GM18502 (cell line): Measurements from ENCODE around the gene AP4M1.

ENCODE experiments used
- ATAC-seq: cut with Tn5 transposase; IDR thresholded peaks from one replicate; pipeline ENCODE4 v1.9.1; 2021; ENCODE audit warnings: mild to moderate bottlenecking; ENCODE audit not compliant: unreplicated experiment, poor library complexity

The AP4M1 gene

DNA sequence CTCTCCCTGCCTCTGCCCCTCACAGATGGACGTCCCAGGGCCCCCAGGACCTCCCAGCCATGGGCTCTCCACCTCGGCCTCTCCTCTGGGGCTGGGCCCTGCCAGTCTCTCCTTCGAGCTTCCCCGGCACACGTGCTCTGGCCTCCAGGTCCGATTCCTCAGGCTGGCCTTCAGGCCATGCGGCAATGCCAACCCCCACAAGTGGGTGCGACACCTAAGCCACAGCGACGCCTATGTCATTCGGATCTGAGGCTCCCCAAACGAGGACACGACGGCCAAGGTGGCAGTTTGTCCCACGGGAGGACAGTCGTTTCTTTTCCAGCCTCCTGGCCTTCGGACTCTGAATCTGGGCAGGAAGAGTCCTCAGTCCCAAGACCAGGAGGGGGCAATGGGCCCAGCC, 5.2 kb downstream of the AP4M1 start:
- no peak for ATAC-seq

DNA sequence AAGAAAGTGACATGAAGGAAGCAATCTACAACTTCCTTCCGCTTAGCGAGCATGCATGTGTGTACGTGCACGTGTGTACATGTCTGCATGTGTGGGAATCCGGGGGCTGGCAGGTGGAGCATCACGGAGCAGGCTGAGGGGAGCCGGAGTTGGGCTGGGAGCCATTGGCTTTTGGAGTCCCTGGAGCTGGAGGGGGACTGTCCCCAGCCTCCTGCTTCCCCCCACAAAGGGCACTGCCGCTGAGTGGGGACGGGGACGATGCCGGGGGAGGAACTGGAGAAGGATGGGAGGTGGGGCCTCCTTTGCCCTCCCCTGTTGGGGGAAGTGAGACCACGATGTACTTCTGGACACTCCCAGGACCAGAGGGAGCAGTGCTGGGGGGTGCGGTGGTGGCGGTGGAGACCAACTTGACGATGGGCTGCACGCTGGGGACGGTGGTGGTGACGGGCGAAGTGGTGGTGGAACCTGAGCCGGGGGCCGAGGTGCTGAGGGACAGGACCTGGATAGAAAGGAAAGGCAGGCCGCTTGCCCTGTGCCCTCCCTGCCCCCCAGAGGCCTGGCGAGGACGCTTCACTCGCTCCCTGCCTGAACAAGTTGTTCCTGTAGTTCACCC, 5.8 kb downstream of the AP4M1 start:
- ATAC-seq: no peak

DNA sequence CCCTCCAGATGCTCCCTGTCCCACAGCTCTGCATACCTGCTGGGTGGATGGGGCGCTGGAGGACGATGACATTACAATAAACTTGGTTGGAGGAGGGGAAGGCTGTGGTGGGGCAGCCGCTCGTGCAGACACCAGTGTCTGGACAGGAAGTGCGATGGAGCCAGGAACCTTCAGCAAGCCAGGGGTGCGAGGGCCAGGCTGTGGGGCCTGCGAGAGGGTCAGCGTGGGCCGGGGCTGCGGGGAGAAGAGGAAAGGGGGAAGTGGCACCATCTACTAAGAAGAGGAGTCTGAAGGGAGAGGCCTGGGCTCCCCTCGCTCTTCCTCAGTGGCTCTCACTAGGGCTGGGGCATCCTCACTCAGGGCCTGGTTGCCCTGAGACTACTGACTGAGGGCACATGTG, 6.4 kb downstream of the AP4M1 start:
- no peak for ATAC-seq

DNA sequence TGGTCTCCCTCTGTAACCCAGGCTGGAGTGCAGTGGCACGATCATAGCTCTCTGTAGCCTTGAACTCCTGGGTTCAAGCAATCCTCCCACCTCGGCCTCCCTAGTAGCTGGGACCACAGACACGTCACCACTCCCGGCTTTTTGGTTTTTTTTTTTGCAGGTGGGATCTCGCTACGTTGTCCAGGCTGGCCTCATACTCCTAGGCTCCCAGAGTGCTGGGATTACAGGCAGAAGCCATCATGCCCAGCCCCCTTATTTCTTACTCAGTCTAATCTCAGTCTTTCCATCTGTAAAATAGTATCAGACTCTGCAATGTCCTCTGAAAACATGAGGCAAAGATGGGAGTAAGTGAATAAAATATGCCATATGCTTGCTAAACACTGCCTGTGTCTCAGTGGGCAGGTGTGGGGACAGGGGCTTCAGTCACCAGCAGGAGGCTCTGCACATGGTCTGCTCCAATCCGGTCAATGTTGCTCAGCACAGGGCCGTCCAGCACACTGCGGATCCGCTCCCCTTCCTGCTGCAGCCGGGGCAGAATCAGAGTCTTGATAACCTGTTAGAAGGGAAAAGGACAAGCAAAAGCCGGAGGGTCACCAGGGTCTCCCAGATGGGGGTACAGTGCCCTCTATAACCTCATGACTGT, 8.2 kb downstream of the AP4M1 start:
- no peak for ATAC-seq

DNA sequence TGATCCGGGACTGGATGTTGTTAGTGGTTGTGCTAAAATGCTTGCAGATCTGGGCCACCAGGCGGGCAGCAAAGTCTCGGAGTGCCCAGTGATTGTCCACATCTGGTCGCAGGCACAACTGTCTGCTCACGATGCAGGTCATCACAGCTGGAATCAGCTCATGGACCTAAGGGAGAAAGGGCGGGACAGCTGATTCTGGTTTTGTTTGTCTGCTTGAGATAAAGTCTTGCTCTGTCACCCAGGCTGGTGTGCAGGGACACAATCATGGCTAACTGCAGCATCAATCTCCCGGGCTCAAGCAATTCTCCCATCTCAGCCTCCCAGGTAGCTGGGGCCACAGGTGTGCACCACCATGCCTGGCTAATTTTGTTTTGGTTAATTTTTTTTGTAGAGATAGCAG, 9.7 kb downstream of the AP4M1 start:
- ATAC-seq: no peak

DNA sequence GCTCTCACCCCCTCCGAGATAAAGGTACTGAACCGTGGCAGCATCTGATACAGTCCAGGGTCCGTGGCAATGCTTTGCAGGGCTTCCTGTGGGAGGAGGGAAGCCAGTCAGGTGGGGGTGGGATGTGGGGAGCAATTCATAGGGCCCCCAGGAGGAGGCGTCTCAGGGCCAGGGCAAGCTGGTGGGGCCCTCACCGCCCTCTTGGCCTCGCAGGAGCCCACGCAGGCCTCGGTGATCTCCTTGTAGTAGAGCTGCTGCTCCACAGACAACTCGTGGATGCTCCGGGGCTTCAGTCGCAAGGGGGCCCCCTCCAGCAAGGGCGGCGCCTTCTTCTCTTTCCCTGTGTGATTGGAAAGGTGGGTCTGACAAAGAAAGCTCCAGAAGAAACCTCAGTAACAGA, 10.5 kb downstream of the AP4M1 start:
- no peak for ATAC-seq

DNA sequence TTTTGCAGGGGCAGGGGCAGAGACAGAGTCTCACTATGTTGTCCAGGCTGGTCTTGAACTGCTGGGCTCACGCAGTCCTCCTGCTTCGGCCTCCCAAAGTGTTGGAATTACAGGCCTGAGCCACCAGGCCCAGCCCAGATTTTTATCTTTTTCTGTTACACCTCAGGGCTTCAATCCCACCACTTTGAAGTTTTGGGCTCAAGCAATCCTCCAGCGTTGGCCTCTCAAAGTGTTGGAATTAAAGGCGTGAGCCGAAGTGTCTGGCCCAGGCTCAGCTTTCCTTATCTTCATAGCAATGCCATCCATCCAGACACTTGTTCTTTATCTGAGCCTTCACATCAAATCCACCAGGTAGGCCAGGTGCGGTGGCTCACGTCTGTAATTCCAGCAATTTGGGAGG, 13.6 kb downstream of the AP4M1 start:
- ATAC-seq: no peak

DNA sequence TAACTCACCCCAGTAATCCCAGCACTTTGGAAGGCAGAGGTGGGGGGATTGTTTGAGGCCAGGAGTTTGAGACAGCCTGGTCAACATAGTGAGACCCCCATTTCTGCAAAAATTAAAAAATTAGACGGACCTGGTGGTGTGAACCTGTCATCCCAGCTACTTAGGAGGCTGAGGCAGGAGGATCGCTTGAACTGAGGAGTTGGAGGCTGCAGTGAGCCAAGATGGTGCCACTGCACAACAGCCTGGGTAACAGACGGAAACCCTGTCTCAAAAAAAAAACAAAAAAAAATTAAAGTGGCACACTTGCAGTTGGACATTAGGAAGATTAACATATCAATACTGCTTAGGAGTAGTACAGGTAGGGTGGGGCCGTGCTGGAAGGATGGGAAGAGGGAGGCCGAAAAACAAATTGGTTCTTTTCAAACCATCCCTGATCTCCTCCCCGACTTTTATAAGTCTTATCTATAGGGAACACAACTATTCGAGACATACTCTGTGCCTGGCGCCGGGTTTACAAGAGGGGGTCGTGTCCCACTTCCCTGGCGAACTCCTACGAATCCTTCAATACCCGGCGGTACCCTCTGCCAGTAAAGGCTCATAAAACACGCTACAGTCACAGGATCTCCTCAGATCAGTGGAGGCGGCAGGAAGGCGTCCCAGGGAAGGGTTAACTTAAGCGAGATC, 17.1 kb downstream of the AP4M1 start:
- no peak for ATAC-seq

DNA sequence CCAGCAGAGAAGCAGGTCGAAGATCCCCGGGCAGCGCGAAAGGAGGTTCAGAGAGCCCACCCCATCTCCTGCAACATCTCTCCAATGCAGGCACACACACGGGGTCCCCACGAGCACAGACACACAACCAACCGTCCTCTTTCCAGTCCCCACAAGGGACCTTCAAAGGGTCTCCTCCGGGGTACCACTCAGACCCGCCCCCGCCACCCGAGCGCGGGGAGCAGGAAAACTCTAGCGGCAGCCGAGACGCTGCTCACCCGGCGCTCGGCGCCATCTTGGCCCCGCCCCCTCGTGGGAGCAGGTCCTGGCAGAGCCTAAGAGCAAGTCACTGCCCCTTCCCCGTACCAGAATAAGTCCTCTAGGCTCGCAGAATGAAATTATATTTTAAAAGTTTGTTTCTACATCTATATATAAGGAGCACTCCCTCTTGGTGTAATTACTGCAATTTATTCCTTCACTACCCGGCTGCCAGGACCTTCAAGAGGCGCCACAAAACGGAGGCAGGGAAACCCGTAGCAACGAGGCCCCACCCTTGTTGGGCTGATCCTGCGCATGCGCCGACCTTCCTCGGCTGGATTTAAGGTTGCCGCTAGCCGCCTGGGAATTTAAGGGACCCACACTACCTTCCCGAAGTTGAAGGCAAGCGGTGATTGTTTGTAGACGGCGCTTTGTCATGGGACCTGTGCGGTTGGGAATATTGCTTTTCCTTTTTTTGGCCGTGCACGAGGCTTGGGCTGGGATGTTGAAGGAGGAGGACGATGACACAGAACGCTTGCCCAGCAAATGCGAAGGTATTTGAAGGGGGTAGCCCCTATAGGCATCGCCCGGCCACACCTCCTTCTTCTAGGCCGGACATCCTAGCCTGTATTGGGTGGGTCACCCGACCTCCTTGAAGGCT, 17.9 kb downstream of the AP4M1 start, which contains the start of the genes CNPY4 and TAF6:
TSS of gene CNPY4 (plus strand) at position 563 of the 898 bp plus-strand sequence. CDS start at position 674, 111 bp downstream.
TSS of gene TAF6 (minus strand) at position 287 of the 898 bp plus-strand sequence. CDS start 5,149 bp downstream, outside the sequence.
- ATAC-seq: peak; percentile 77

DNA sequence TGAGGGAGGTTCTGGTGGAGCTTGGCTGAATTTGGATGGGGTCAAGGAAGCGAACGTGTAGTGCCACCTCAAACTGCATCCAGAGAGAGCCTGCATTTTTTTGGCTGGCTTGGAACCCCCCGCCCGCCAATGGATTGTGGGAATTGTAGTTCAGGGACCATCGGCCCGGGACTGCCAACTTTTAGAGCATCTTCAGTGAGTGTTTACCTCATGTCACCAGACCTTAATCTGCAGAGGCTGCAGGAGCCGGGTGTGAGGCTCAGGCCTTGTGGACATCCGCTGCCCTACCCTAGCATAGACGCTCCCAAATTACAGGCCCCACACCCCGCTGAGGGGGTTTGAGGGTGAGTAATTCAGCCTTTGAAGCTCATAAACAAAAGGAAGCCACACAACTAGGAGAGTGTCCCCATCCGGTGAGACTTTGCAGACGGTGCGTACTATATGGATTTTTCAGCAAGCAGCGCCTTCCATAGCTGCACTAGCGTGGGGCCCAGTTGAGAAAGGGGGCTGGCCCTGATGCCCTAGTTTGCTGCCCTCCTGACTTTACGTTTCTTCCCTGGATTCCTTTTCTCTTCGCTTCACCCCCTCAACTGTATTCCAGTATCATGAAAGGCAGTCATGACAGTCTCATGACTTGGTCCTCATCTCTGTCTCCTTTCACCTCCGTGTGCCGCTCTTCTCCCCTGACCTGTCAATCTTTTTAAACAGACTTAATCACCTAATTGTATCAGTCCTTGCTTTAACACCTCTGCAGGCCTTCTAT, 18.7 kb downstream of the AP4M1 start:
- ATAC-seq: peak; percentile 33

DNA sequence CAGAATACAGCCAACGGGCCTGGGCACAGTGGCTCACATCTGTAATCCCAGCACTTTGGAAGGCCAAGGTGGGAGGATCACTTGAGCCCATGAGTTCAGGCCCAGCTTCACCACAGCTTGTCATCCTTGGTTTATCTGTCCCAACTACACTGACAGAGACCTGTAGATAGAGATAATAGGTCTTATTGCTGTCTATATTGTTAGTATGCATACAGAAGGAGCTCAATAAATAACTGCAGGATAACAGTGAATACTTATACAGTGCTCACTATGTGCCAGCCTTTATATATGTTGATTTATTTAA, 19.2 kb downstream of the AP4M1 start:
- ATAC-seq: no peak

DNA sequence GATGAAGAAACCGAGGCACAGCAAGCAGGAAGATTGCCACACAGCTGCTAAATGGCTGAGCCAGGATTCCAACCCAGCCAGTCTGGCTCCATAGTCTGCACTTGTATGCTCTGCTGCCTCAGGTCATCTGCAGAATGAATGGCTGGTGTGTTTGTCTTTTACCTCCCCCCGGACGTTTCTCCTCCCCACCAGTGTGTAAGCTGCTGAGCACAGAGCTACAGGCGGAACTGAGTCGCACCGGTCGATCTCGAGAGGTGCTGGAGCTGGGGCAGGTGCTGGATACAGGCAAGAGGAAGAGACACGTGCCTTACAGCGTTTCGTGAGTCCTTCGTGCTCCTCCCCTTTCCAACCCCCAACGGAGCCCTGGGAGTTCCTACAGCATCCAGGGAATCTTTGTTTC, 20.6 kb downstream of the AP4M1 start:
- ATAC-seq: no peak

DNA sequence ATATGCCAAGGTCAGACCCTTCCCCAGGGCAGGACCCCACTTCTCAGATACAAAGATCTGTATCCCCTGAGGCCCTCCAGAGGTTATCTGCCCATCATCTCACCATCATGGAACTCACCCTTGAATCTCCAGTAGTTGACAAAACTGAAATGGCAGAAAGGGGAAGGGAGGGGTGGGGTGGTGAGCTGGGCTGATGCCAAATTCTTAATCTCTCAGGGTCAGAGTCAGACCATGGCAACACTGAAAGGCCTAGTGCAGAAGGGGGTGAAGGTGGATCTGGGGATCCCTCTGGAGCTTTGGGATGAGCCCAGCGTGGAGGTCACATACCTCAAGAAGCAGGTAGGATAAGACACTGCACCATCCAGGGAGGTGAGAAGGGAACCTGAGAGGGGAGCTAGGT, 21.1 kb downstream of the AP4M1 start:
- no peak for ATAC-seq

DNA sequence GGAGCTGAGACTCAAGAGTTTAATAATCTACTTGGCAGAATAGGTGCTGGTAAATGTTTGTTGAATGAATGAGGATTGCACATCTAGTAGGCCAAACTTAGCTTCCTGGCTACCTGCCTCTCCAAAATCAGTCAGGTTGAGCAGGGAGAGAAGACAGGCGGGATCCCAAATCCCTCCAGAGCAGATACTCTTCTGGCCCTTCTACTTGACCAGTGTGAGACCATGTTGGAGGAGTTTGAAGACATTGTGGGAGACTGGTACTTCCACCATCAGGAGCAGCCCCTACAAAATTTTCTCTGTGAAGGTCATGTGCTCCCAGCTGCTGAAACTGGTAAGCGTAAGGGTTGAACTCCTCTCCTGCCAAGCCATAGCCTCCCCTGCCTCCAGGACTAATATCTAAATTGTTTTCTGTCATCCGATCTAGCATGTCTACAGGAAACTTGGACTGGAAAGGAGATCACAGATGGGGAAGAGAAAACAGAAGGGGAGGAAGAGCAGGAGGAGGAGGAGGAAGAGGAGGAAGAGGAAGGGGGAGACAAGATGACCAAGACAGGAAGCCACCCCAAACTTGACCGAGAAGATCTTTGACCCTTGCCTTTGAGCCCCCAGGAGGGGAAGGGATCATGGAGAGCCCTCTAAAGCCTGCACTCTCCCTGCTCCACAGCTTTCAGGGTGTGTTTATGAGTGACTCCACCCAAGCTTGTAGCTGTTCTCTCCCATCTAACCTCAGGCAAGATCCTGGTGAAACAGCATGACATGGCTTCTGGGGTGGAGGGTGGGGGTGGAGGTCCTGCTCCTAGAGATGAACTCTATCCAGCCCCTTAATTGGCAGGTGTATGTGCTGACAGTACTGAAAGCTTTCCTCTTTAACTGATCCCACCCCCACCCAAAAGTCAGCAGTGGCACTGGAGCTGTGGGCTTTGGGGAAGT, 23.1 kb downstream of the AP4M1 start:
- no peak for ATAC-seq

DNA sequence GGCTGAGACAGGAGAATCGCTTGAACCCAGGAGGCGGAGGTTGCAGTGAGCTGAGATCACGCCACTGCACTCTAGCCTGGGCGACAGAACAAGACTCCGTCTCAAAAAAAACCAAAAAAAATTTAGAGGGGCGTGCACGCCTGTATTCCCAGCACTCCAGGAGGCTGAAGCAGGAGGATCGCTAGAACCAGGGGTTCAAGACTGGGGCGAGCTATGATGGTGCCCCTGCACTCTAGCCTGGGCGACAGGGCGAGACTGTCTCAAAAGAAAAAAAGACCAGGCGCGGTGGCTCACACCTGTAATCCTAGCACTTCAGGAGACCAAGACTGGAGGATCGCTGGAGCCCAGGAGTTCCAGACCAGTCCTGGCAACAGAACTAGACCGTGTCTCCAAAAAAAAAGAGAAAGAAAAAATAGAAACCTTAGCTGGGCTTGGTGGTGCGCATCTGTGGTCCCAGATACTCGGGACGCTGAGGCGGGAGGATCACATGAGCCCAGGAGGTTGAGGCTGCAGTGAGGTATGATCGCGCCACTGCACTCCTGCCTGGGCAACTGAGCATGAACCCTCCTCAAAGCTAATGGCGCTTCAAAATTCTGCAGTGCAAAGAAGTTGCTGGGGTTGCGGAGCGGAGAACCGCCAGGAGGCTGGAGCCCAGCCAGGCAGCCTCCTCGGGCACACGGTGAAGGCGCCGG, 24.9 kb downstream of the AP4M1 start:
- peak; percentile 2 for ATAC-seq

DNA sequence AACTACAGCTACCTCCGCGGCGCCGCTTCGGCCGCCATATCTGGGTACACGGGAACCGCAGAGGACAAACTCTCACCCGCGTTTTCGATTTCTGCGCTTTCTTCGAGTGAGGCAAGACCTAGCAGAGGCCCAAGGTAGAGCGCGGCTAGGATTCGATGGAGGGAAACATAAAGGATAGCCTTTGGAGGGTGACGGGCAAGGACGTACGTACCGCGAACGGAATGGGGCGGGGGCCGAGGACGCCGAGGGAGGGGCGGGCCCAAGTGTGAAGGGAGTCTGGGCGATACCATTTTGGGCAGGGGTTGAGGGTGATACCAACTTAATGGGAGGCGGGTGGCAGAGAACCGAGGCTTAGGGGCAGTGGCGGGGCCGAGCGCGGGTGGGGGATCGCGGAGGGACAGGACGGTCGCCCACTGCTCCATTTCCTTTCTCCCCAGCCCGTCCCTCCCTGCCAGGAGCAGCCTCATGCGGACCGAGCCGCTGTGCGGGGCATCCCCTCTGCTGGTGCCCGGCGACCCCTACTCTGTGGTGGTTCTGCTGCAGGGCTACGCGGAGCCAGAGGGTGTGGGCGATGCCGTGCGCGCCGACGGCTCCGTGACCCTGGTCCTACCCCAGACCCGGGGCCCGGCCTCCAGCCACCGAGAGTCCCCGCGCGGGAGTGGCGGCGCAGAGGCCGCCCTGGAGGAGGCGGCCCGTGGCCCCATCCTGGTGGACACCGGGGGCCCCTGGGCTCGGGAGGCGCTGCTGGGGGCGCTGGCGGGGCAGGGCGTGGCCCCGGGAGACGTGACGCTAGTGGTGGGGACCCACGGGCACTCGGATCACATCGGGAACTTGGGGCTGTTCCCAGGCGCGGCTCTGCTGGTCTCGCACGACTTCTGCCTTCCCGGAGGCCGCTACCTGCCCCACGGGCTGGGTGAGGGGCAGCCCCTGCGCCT, 25.8 kb downstream of the AP4M1 start, which contains the start of gene MBLAC1:
TSS of gene MBLAC1 (plus strand) at position 37 of the 935 bp plus-strand sequence. CDS start at position 466, 429 bp downstream.
- peak; percentile 68 for ATAC-seq
